GM18907 (cell line): ENCODE measurements around the gene RCE1.

Experiments used
- ATAC-seq: cut with Tn5 transposase; IDR thresholded peaks from one replicate; pipeline ENCODE4 v1.9.1; 2021; ENCODE audit warnings: mild to moderate bottlenecking, moderate library complexity; ENCODE audit not compliant: unreplicated experiment

Gene RCE1

DNA sequence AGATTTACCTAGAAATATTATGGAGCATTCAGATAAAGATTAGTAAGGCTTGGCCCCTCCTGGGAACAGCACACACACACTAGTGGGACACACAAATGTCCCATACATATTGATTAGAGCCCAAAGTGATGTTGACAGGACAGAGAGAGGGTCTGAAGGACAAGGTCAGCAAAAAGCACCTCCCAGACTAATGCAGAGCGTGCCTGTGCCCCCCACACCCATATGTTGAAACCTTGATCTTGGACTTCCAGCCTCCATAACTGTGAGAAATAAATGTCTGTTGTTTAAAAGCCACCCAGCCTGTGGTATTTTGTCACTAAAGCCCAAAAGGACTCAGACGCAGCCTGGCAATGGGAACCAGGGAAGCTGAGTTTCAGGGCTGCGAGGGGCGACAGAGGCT is 41.2 kb downstream of the RCE1 start:
- ATAC-seq: no peak

DNA sequence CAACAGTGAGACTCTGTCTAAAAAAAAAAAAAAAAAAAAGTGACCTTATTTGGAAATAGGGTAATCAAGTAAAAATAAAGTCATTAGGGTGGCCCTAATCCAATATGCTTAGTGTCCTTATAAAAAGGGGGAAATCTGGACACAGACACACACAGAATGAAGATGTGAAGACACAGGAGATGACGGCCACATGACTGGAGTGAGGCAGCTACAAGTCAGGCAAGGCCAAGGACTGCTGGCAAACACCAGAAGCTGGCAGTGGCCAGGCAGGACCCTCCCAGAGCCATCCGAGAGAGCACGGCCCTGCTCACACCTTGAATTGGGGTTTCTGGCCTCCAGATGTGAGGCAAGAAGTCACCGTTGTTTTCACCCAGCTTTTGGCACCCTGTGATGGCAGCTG is 42.2 kb downstream of the RCE1 start:
- no peak for ATAC-seq

- no peak for ATAC-seq
Observed at GRCh38 chr11:66885950-66886440, 42.8 kb downstream of the RCE1 start.

DNA sequence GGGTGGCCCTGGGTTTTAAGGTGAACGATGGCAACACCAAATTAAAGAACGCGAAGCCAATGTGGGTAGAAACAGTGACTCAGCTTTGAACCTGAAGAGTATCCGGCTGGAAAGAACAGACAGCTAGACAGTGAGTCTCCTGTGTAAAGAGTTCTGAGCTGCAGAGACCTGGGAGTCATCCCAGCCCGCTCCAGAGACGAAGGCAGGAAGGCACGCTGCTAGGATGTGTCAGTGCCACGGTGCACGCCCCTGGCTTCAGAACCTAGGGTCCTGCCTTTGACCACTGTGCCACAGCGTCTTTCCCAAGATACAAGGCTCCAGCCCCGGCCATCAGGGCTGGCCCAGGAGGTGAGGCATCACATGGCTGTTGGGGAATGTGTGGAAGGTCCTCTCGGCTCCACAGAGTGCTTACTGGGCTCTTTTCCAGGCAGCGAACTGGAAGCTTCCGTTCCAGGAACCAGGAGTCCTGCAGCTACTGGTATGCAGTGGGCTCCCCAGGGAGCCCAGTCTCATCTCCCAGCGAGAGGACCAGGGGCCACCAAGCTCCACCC is 43.5 kb downstream of the RCE1 start:
- ATAC-seq: no peak

GRCh38 chr11:66887526-66887925 is 44.3 kb downstream of the RCE1 start:
- no peak for ATAC-seq

- no peak for ATAC-seq
Observed at GRCh38 chr11:66888282-66888681, 45.0 kb downstream of the RCE1 start.

GRCh38 chr11:66889960-66890359 is 46.7 kb downstream of the RCE1 start:
- ATAC-seq: no peak

GRCh38 chr11:66891851-66892660 is 48.8 kb downstream of the RCE1 start:
- ATAC-seq: peak; percentile 78

- ATAC-seq: no peak
Observed at GRCh38 chr11:66892911-66893310, 49.7 kb downstream of the RCE1 start.

DNA sequence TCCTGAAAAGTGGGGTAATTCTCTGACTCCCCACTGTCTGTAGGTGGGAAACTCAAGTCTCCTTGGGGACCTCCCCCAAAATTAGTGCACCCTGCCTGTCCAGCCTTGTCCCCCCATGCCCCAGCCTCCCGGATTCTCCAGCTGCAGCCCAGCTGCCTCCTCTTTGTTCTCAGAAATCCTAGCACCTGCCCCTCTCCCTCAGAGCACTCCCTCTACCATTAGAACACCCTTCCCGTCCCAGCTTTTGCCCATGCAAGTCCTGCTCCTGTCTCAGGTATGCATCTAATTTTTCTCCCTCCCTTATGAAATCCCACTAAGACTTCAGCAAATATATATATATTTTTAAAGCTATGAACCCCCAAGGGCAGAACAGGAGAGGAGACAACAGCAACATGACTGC is 50.9 kb downstream of the RCE1 start:
- ATAC-seq: no peak
